HepG2 (cell line): Measurements from ENCODE around the gene DFFA. TPM values are rescaled to one million over a fixed set of nuclear protein-coding genes. Genes with fewer than 3 reads are reported as not detected.

Experiments
- BORCS8-MEF2B ChIP-seq: sonication (generic); formaldehyde crosslinking; IDR thresholded peaks from 2 replicates; pipeline ENCODE4 v1.8.0; 2022; ENCODE audit warnings: mild to moderate bottlenecking, missing genetic modification reagents
- CENPX ChIP-seq: sonication (generic); formaldehyde crosslinking; IDR thresholded peaks from 2 replicates; pipeline ENCODE4 v1.9.0; 2021; ENCODE audit warnings: mild to moderate bottlenecking, missing genetic modification reagents, moderate library complexity
- ELF4 ChIP-seq: sonication (generic); formaldehyde crosslinking; IDR thresholded peaks from 2 replicates; pipeline ENCODE4 v1.5.0; 2020; ENCODE audit warnings: missing genetic modification reagents, mild to moderate bottlenecking, moderate library complexity, borderline replicate concordance
- HNRNPLL ChIP-seq: fragments of 200-400 bp; formaldehyde crosslinking; IDR thresholded peaks from 2 replicates; pipeline ENCODE4 v1.6.1; 2017; ENCODE audit warnings: mild to moderate bottlenecking, low read depth, low read length; ENCODE audit not compliant: poor library complexity, severe bottlenecking
- NONO ChIP-seq, 2 experiments: fragments of 450-650 bp in 1 of 2; sonication (generic) in 1 of 2; formaldehyde crosslinking in 1 of 2; IDR thresholded peaks in 1 of 2; conservative IDR thresholded peaks in 1 of 2; 2 replicates each; pipeline versions ENCODE4 v1.6.1 to v1.8.0; 2017 to 2022; ENCODE audit warnings: mild to moderate bottlenecking in 1 of 2, missing genetic modification reagents in 1 of 2, moderate library complexity in 1 of 2
- SP4 ChIP-seq: sonication (generic); formaldehyde crosslinking; IDR thresholded peaks from 2 replicates; pipeline ENCODE4 v1.8.1; 2023; ENCODE audit warnings: mild to moderate bottlenecking, missing genetic modification reagents
- ZNF12 ChIP-seq: sonication (generic); formaldehyde crosslinking; IDR thresholded peaks from 2 replicates; pipeline ENCODE4 v1.5.0; 2020; ENCODE audit warnings: missing genetic modification reagents
- ZNF121 ChIP-seq: sonication (generic); formaldehyde crosslinking; IDR thresholded peaks from 2 replicates; pipeline ENCODE4 v1.5.0; 2020; ENCODE audit warnings: mild to moderate bottlenecking, missing genetic modification reagents
- ZNF138 ChIP-seq: sonication (generic); formaldehyde crosslinking; IDR thresholded peaks from 2 replicates; pipeline ENCODE4 v1.5.0; 2020; ENCODE audit warnings: mild to moderate bottlenecking, low read depth, missing genetic modification reagents
- polyA plus RNA-seq, 8 experiments: library from polyadenylated mRNA; depleted of rRNA in 3 of 8; stranded (reverse) in 7 of 8; unstranded in 1 of 8; fragments of >200 nt; fragmentation: Illumina TruSeq in 4 of 8; extraction: Trizol in 4 of 8; gene quantifications; 2 replicates each; pipeline versions ENCODE4 v1.2.1 to v1.2.3, GENCODE V29; 2011 to 2016; ENCODE audit warnings: low read depth in 4 of 8, missing spikeins in 1 of 8, mixed read lengths in 1 of 8; ENCODE audit not compliant: insufficient read depth in 1 of 8
- total RNA-seq, 5 experiments: library from RNA; depleted of rRNA; stranded (reverse); fragments of >200 nt; fragmentation: Illumina TruSeq; extraction: Trizol; gene quantifications; 2 replicates each; pipeline ENCODE4 v1.2.3, GENCODE V29; 2016; ENCODE audit warnings: low read depth in 1 of 5
- TF ChIP-seq, protein P1 (sequence below): sonication (generic); formaldehyde crosslinking; IDR thresholded peaks from 2 replicates; pipeline ENCODE4 v1.9.0; 2022; ENCODE audit warnings: missing genetic modification reagents, mild to moderate bottlenecking, borderline replicate concordance
- TF ChIP-seq, protein P2 (sequence below): IDR thresholded peaks from 2 replicates; pipeline ENCODE4 v1.6.1; 2016; ENCODE audit warnings: missing compliant biosample characterization, missing genetic modification reagents, borderline replicate concordance
- TF ChIP-seq, protein P3 (sequence below): sonication (generic); formaldehyde crosslinking; IDR thresholded peaks from 2 replicates; pipeline ENCODE4 v1.5.0; 2020; ENCODE audit warnings: mild to moderate bottlenecking, missing genetic modification reagents
- TF ChIP-seq, protein P4 (sequence below): sonication (generic); formaldehyde crosslinking; IDR thresholded peaks from 2 replicates; pipeline ENCODE4 v1.4.0; 2020; ENCODE audit warnings: low read depth, missing genetic modification reagents
- TF ChIP-seq, protein P5 (sequence below): sonication (generic); formaldehyde crosslinking; IDR thresholded peaks from 2 replicates; pipeline ENCODE4 v1.4.0; 2020; ENCODE audit warnings: missing genetic modification reagents, borderline replicate concordance

Gene DFFA
- total and polyA plus RNA-seq, 2 of the 13 experiments (the other 11 are each of a cell fraction or from before 2014, with no cell fraction given) = 16.5 to 33.9 TPM

DNA sequence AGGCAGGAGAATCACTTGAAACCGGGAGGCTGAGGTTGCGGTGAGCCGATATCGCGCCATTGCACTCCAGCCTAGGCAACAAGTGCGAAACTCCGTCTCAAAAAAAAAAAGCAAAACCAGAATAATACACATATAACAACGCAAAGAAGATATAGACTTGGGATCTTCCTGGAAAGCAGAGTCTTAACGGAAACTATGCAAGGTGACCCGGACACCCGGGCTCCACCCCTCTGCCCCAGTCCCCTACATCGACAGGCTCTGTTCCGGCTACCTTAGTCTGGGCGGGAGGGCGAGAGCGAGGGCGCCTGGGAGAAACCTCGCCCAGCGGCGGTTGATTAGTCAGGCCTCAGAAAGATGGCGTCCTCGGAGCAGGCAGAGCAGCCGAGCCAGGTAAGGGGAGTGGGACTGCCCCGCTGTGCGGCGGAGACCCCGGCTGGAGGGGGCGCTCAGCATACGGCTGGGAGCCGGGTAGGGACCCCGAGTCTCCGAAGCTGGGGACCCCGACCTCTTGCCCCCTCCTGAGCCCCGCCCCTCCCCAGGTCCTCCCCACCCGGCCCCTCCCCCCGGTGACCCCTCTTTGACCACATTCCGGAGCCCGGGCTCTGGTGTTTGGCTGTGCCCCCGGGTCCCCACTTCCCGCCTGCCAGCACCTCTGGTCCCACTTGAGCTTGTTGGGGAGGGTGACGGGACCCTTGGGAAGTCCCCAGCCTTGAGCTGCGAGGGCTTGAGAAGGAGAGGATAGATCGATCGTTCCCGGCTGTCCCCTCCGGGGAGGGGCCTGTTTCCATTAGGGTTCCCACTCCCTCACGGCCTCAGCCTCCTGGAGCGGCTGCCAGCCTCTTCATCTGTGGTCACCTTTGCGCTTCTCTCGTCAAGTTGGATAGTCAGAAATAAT is 2.5 kb upstream of the DFFA start, which contains the start of gene PEX14 (continued):
- TF ChIP-seq BORCS8-MEF2B (CRISPR knock-in tag) (no peak), SP4 (CRISPR knock-in tag) (peak; percentile 50; the same call in 1 of the 2 replicates), ZNF138 (no peak), ZNF121 (CRISPR knock-in tag) (0 out of 2 replicates have a peak, but pooled peaks have one; percentile 25), CENPX (CRISPR knock-in tag) (no peak), ZNF12 (no peak), NONO (IDR thresholded peaks at IDR 0.05) (no peak), NONO (CRISPR knock-in tag; conservative IDR thresholded peaks at IDR 0.05) (peak; percentile 82), HNRNPLL (peak; percentile 64), ELF4 (no peak)
- TF ChIP-seq, protein P1, sequence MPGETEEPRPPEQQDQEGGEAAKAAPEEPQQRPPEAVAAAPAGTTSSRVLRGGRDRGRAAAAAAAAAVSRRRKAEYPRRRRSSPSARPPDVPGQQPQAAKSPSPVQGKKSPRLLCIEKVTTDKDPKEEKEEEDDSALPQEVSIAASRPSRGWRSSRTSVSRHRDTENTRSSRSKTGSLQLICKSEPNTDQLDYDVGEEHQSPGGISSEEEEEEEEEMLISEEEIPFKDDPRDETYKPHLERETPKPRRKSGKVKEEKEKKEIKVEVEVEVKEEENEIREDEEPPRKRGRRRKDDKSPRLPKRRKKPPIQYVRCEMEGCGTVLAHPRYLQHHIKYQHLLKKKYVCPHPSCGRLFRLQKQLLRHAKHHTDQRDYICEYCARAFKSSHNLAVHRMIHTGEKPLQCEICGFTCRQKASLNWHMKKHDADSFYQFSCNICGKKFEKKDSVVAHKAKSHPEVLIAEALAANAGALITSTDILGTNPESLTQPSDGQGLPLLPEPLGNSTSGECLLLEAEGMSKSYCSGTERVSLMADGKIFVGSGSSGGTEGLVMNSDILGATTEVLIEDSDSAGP (CRISPR knock-in tag) = peak; percentile 71
- TF ChIP-seq, protein P2, sequence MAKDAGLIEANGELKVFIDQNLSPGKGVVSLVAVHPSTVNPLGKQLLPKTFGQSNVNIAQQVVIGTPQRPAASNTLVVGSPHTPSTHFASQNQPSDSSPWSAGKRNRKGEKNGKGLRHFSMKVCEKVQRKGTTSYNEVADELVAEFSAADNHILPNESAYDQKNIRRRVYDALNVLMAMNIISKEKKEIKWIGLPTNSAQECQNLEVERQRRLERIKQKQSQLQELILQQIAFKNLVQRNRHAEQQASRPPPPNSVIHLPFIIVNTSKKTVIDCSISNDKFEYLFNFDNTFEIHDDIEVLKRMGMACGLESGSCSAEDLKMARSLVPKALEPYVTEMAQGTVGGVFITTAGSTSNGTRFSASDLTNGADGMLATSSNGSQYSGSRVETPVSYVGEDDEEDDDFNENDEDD = peak; percentile 55; the same call in 1 of the 2 replicates
- TF ChIP-seq, protein P3, sequence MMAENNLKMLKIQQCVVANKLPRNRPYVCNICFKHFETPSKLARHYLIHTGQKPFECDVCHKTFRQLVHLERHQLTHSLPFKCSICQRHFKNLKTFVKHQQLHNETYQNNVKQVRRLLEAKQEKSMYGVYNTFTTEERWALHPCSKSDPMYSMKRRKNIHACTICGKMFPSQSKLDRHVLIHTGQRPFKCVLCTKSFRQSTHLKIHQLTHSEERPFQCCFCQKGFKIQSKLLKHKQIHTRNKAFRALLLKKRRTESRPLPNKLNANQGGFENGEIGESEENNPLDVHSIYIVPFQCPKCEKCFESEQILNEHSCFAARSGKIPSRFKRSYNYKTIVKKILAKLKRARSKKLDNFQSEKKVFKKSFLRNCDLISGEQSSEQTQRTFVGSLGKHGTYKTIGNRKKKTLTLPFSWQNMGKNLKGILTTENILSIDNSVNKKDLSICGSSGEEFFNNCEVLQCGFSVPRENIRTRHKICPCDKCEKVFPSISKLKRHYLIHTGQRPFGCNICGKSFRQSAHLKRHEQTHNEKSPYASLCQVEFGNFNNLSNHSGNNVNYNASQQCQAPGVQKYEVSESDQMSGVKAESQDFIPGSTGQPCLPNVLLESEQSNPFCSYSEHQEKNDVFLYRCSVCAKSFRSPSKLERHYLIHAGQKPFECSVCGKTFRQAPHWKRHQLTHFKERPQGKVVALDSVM = peak; percentile 77; the same call in 1 of the 2 replicates
- TF ChIP-seq, protein P4, sequence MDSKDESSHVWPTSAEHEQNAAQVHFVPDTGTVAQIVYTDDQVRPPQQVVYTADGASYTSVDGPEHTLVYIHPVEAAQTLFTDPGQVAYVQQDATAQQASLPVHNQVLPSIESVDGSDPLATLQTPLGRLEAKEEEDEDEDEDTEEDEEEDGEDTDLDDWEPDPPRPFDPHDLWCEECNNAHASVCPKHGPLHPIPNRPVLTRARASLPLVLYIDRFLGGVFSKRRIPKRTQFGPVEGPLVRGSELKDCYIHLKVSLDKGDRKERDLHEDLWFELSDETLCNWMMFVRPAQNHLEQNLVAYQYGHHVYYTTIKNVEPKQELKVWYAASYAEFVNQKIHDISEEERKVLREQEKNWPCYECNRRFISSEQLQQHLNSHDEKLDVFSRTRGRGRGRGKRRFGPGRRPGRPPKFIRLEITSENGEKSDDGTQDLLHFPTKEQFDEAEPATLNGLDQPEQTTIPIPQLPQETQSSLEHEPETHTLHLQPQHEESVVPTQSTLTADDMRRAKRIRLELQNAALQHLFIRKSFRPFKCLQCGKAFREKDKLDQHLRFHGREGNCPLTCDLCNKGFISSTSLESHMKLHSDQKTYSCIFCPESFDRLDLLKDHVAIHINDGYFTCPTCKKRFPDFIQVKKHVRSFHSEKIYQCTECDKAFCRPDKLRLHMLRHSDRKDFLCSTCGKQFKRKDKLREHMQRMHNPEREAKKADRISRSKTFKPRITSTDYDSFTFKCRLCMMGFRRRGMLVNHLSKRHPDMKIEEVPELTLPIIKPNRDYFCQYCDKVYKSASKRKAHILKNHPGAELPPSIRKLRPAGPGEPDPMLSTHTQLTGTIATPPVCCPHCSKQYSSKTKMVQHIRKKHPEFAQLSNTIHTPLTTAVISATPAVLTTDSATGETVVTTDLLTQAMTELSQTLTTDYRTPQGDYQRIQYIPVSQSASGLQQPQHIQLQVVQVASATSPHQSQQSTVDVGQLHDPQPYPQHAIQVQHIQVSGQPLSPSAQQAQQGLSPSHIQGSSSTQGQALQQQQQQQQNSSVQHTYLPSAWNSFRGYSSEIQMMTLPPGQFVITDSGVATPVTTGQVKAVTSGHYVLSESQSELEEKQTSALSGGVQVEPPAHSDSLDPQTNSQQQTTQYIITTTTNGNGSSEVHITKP (CRISPR knock-in tag) = 0 out of 2 replicates have a peak, but pooled peaks have one; percentile 53
- TF ChIP-seq, protein P5, sequence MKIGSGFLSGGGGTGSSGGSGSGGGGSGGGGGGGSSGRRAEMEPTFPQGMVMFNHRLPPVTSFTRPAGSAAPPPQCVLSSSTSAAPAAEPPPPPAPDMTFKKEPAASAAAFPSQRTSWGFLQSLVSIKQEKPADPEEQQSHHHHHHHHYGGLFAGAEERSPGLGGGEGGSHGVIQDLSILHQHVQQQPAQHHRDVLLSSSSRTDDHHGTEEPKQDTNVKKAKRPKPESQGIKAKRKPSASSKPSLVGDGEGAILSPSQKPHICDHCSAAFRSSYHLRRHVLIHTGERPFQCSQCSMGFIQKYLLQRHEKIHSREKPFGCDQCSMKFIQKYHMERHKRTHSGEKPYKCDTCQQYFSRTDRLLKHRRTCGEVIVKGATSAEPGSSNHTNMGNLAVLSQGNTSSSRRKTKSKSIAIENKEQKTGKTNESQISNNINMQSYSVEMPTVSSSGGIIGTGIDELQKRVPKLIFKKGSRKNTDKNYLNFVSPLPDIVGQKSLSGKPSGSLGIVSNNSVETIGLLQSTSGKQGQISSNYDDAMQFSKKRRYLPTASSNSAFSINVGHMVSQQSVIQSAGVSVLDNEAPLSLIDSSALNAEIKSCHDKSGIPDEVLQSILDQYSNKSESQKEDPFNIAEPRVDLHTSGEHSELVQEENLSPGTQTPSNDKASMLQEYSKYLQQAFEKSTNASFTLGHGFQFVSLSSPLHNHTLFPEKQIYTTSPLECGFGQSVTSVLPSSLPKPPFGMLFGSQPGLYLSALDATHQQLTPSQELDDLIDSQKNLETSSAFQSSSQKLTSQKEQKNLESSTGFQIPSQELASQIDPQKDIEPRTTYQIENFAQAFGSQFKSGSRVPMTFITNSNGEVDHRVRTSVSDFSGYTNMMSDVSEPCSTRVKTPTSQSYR = peak; percentile 60; the same call in 1 of the 2 replicates
